Thyroid gland (tissue), 4 donors: ENCODE data around the gene DCTN1.

Experiments used
- POLR2A ChIP-seq, 2 donors: fragments of 450-650 bp; IDR thresholded peaks; one replicate each; pipeline ENCODE4 v1.6.1; 2017; ENCODE audit warnings: antibody characterized with exemption in 2 of 2, mild to moderate bottlenecking in 2 of 2, moderate library complexity in 1 of 2
- TF ChIP-seq, protein P1 (sequence below), 6 experiments: fragments of 200-600 bp in 3 of 6; fragments of 450-650 bp in 3 of 6; sonication (generic) in 3 of 6; IDR thresholded peaks; one replicate each; pipeline ENCODE4 v1.5.1; 2016 to 2019; ENCODE audit warnings: antibody characterized with exemption in 6 of 6, mild to moderate bottlenecking in 2 of 6, inconsistent platforms in 1 of 6, moderate library complexity in 1 of 6

GRCh38 chr2:74321737-74322136, 58.4 kb downstream of the DCTN1 start:
- TF ChIP-seq, protein P1, sequence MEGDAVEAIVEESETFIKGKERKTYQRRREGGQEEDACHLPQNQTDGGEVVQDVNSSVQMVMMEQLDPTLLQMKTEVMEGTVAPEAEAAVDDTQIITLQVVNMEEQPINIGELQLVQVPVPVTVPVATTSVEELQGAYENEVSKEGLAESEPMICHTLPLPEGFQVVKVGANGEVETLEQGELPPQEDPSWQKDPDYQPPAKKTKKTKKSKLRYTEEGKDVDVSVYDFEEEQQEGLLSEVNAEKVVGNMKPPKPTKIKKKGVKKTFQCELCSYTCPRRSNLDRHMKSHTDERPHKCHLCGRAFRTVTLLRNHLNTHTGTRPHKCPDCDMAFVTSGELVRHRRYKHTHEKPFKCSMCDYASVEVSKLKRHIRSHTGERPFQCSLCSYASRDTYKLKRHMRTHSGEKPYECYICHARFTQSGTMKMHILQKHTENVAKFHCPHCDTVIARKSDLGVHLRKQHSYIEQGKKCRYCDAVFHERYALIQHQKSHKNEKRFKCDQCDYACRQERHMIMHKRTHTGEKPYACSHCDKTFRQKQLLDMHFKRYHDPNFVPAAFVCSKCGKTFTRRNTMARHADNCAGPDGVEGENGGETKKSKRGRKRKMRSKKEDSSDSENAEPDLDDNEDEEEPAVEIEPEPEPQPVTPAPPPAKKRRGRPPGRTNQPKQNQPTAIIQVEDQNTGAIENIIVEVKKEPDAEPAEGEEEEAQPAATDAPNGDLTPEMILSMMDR (IDR thresholded peaks at IDR 0.05), result no peak
- no peak for TF ChIP-seq POLR2A (IDR thresholded peaks at IDR 0.05)
